ENCODE results near the gene ATP6V0B.

GRCh38 chr1:44014365-44015104 is 39.8 kb downstream of the ATP6V0B start:
- TF ChIP-seq, protein P1, sequence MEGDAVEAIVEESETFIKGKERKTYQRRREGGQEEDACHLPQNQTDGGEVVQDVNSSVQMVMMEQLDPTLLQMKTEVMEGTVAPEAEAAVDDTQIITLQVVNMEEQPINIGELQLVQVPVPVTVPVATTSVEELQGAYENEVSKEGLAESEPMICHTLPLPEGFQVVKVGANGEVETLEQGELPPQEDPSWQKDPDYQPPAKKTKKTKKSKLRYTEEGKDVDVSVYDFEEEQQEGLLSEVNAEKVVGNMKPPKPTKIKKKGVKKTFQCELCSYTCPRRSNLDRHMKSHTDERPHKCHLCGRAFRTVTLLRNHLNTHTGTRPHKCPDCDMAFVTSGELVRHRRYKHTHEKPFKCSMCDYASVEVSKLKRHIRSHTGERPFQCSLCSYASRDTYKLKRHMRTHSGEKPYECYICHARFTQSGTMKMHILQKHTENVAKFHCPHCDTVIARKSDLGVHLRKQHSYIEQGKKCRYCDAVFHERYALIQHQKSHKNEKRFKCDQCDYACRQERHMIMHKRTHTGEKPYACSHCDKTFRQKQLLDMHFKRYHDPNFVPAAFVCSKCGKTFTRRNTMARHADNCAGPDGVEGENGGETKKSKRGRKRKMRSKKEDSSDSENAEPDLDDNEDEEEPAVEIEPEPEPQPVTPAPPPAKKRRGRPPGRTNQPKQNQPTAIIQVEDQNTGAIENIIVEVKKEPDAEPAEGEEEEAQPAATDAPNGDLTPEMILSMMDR (IDR thresholded peaks at IDR 0.05; ENCODE audit: low read depth, low read length), result no peak
- no peak for TF ChIP-seq EZH2phosphoT487 (IDR thresholded peaks at IDR 0.05; ENCODE audit: low read depth)
